ENCODE data around the gene IFT74.

The IFT74 gene

GRCh38 chr9:26955921-26956859 lies at the start of gene IFT74:
Gene IFT74, plus strand, starts transcription at chr9:26956412. Its CDS starts 5,556 bp downstream, at chr9:26961968.
- peak; percentile 79 to 85 for DNase-seq

GRCh38 chr9:26913138-26913668 lies 43.0 kb upstream of the IFT74 start:
- no peak for DNase-seq

- no peak for DNase-seq
Measured at GRCh38 chr9:26919698-26920097, 36.5 kb upstream of the IFT74 start.

- DNase-seq, result no peak
Measured at GRCh38 chr9:26925609-26926008, 30.6 kb upstream of the IFT74 start.

- no peak for DNase-seq
Measured at GRCh38 chr9:26928902-26929495, 27.2 kb upstream of the IFT74 start.

GRCh38 chr9:26935847-26936246 lies 20.4 kb upstream of the IFT74 start:
- DNase-seq, result no peak

GRCh38 chr9:26937816-26938371 lies 18.3 kb upstream of the IFT74 start:
- no peak for DNase-seq

- DNase-seq, result no peak
Measured at GRCh38 chr9:26939955-26940711, 16.1 kb upstream of the IFT74 start.

- DNase-seq, result no peak
Measured at GRCh38 chr9:26940779-26941178, 15.4 kb upstream of the IFT74 start.

GRCh38 chr9:26945591-26945990 lies 10.6 kb upstream of the IFT74 start:
- DNase-seq, result no peak

GRCh38 chr9:26946753-26947727 lies 9.2 kb upstream of the IFT74 start, which contains the start of gene PLAA:
Gene PLAA, minus strand, starts transcription at chr9:26947242. Its CDS starts 197 bp downstream, at chr9:26947045.
- DNase-seq, result peak; percentile 67 to 79

- DNase-seq, result no peak
Measured at GRCh38 chr9:26947736-26948135, 8.5 kb upstream of the IFT74 start.

- no peak for DNase-seq
Measured at GRCh38 chr9:26949637-26950069, 6.6 kb upstream of the IFT74 start.

GRCh38 chr9:26950521-26950920 lies 5.7 kb upstream of the IFT74 start:
- DNase-seq, result no peak

- no peak for DNase-seq
Measured at GRCh38 chr9:26951794-26952193, 4.4 kb upstream of the IFT74 start.

- DNase-seq, result no peak
Measured at GRCh38 chr9:26954050-26954508, 2.1 kb upstream of the IFT74 start.

GRCh38 chr9:26955222-26955903 lies 849 bp upstream of the IFT74 start:
- DNase-seq, result peak in 1 of 2 experiments; percentile 7

GRCh38 chr9:26956860-26957233 lies 635 bp downstream of the IFT74 start:
- DNase-seq, result no peak

GRCh38 chr9:26971721-26972120 lies 15.5 kb downstream of the IFT74 start:
- no peak for DNase-seq

- DNase-seq, result no peak
Measured at GRCh38 chr9:26973989-26974388, 17.8 kb downstream of the IFT74 start.

- no peak for DNase-seq
Measured at GRCh38 chr9:26974927-26975326, 18.7 kb downstream of the IFT74 start.
